ENCODE data around the gene HDAC7. TPM values are rescaled to one million over a fixed set of nuclear protein-coding genes. Genes with fewer than 3 reads are reported as not detected.

The HDAC7 gene
- total and polyA plus RNA-seq, 4 donors = 3.5 to 14.7 (median 7.2) TPM

GRCh38 chr12:47754881-47755280 is 64.8 kb downstream of the HDAC7 start:
- TF ChIP-seq CTCF (IDR thresholded peaks at IDR 0.05; ENCODE audit: low read depth, low read length, missing input control) (no peak), HNF4G (IDR thresholded peaks at IDR 0.05) (no peak)
- peaks cover 0 to 18% (median 9%) of the 10 kb centered on the region in 4 donors for H3K4me1 ChIP-seq (ENCODE audit: control insufficient read depth in 4 of 4, insufficient read depth in 4 of 4, low read length in 3 of 4)
- H3K9me3 ChIP-seq (ENCODE audit: control insufficient read depth in 4 of 4, low read length in 3 of 4) = no peaks in the 10 kb centered on the region
- 67% methylated on average over 3 of the region's 3 CpGs for whole genome bisulfite sequencing
- H3K27ac ChIP-seq (ENCODE audit: low read depth in 1 of 2, low read length in 2 of 2) = no peak overlapping the region
- no peak for DNase-seq (ENCODE audit: low spot score)
- no peak overlapping the region for H3K9ac ChIP-seq (ENCODE audit: low read depth in 1 of 2, low read length in 2 of 2)
- H3K4me3 ChIP-seq (ENCODE audit: low read depth in 1 of 3, low read length in 3 of 3) = no peak overlapping the region
- no peaks in the 10 kb centered on the region for H3K36me3 ChIP-seq (ENCODE audit: control insufficient read depth in 4 of 4, insufficient read depth in 3 of 4, low read depth in 1 of 4, low read length in 3 of 4)
- H3K27me3 ChIP-seq (ENCODE audit: control insufficient read depth in 4 of 4, insufficient read depth in 4 of 4, low read length in 3 of 4) = no peaks in the 10 kb centered on the region

- Histone ChIP-seq H3K9me3 (ENCODE audit: control insufficient read depth in 4 of 4, low read length in 3 of 4) (no peaks in the 10 kb centered on the region), H3K9ac (ENCODE audit: low read depth in 1 of 2, low read length in 2 of 2) (no peak overlapping the region), H3K27me3 (ENCODE audit: control insufficient read depth in 4 of 4, insufficient read depth in 4 of 4, low read length in 3 of 4) (no peaks in the 10 kb centered on the region), H3K4me3 (ENCODE audit: low read depth in 1 of 3, low read length in 3 of 3) (no peak overlapping the region), H3K36me3 (ENCODE audit: control insufficient read depth in 4 of 4, insufficient read depth in 3 of 4, low read depth in 1 of 4, low read length in 3 of 4) (no peaks in the 10 kb centered on the region), H3K27ac (ENCODE audit: low read depth in 1 of 2, low read length in 2 of 2) (no peak overlapping the region), H3K4me1 (ENCODE audit: control insufficient read depth in 4 of 4, insufficient read depth in 4 of 4, low read length in 3 of 4) (peaks cover 0 to 11% (median 6%) of the 10 kb centered on the region in 4 donors)
- TF ChIP-seq RXRA (IDR thresholded peaks at IDR 0.05) = no peak
- no peak for TF ChIP-seq MAX (IDR thresholded peaks at IDR 0.05)
- no peak for TF ChIP-seq CTCF (IDR thresholded peaks at IDR 0.05; ENCODE audit: low read depth, low read length, missing input control)
- TF ChIP-seq FOXA2 (IDR thresholded peaks at IDR 0.05) = no peak
- TF ChIP-seq YY1 (IDR thresholded peaks at IDR 0.05) = no peak
- TF ChIP-seq RAD21 (IDR thresholded peaks at IDR 0.05) = no peak
- TF ChIP-seq HNF4G (IDR thresholded peaks at IDR 0.05) = no peak
- TF ChIP-seq HNF4A (conservative IDR thresholded peaks at IDR 0.05) = no peak
- TF ChIP-seq TAF1 (conservative IDR thresholded peaks at IDR 0.05) = no peak
- no peak for TF ChIP-seq ATF3 (IDR thresholded peaks at IDR 0.05)
- no peak for TF ChIP-seq ZBTB33 (IDR thresholded peaks at IDR 0.05)
- TF ChIP-seq EGR1 (IDR thresholded peaks at IDR 0.05; ENCODE audit: low read depth in 2 of 2) = no peak
- TF ChIP-seq REST (IDR thresholded peaks at IDR 0.05) = no peak
- TF ChIP-seq FOXA1 (IDR thresholded peaks at IDR 0.05) = no peak
- no peak for TF ChIP-seq SP1 (IDR thresholded peaks at IDR 0.05)
- TF ChIP-seq NR2F2 (IDR thresholded peaks at IDR 0.05) = no peak
- DNase-seq (ENCODE audit: low spot score) = no peak
- 95% methylated on average over 4 of the region's 4 CpGs for WGBS
Observed at GRCh38 chr12:47754126-47754525, 65.6 kb downstream of the HDAC7 start.

All from liver (tissue), 9 donors.